HFF-Myc (cell line): ENCODE results near the gene CNFN.

ENCODE experiments used
- DNase-seq: peaks from one replicate; pipeline ENCODE4 v3.0.0-alpha.2; 2011; ENCODE audit warnings: low read depth; ENCODE audit errors: extremely low read depth
- H3K4me3 ChIP-seq: replicated peaks from 2 replicates; pipeline ENCODE4 v1.5.1; 2011; ENCODE audit warnings: low read depth, mild to moderate bottlenecking, control low read depth, low read length
- TF ChIP-seq, protein P1 (sequence below): IDR thresholded peaks from 2 replicates; pipeline ENCODE4 v1.5.1; 2012; ENCODE audit warnings: mild to moderate bottlenecking, low read depth, low read length, control low read depth; ENCODE audit errors: missing control alignments

Gene CNFN

GRCh38 chr19:42362342-42362741 lies 27.8 kb downstream of the CNFN start:
- no peak overlapping the region for H3K4me3 ChIP-seq
- TF ChIP-seq, protein P1, sequence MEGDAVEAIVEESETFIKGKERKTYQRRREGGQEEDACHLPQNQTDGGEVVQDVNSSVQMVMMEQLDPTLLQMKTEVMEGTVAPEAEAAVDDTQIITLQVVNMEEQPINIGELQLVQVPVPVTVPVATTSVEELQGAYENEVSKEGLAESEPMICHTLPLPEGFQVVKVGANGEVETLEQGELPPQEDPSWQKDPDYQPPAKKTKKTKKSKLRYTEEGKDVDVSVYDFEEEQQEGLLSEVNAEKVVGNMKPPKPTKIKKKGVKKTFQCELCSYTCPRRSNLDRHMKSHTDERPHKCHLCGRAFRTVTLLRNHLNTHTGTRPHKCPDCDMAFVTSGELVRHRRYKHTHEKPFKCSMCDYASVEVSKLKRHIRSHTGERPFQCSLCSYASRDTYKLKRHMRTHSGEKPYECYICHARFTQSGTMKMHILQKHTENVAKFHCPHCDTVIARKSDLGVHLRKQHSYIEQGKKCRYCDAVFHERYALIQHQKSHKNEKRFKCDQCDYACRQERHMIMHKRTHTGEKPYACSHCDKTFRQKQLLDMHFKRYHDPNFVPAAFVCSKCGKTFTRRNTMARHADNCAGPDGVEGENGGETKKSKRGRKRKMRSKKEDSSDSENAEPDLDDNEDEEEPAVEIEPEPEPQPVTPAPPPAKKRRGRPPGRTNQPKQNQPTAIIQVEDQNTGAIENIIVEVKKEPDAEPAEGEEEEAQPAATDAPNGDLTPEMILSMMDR: no peak
- no peak for DNase-seq

DNA sequence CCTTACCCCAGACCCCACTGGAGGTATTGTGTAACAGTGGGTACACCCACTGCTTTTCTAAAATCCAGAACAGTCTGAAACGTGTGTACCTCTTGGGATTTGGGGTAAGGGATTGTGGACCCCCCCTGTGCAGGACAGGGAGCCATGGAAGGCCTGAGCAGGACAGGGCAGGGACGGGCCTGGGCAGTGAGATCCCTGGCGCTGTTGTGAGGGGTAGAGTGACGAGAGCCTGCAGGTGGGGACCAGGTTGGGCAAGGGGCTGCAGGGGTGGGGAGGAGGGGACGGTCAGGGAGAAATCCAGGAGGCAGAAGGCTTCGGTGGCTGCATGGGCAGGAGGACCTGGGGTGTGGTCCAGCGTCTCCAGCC lies 28.6 kb downstream of the CNFN start:
- no peak for DNase-seq
- TF ChIP-seq, protein P1: no peak
- no peak overlapping the region for H3K4me3 ChIP-seq

GRCh38 chr19:42360787-42361544 lies 29.1 kb downstream of the CNFN start:
- no peak for DNase-seq
- TF ChIP-seq, protein P1: no peak
- no peak overlapping the region for H3K4me3 ChIP-seq

- TF ChIP-seq, protein P1: no peak
- DNase-seq: no peak
- no peak overlapping the region for H3K4me3 ChIP-seq
Observed at GRCh38 chr19:42357290-42357689, 32.8 kb downstream of the CNFN start.

- no peak overlapping the region for H3K4me3 ChIP-seq
- DNase-seq: no peak
- TF ChIP-seq, protein P1: no peak
Observed at GRCh38 chr19:42356686-42357085, 33.4 kb downstream of the CNFN start.

DNA sequence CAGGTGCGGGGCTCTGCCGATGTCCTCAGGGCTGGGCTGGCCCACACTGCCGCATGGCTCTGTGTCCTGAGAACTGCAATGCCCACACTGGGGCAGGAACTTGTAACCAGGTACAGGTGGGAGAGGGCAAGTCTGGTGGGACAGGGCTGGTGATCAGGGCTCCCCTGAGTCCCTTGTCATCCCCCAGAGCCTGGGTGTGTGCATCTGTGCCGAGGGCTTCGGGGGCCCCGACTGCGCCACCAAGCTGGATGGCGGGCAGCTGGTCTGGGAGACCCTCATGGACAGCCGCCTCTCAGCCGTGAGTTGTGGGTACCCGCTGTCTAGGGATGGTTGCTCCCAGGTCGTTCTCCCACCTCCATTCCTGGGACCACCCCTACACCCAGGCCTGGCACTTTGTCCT lies 34.2 kb downstream of the CNFN start:
- DNase-seq: no peak
- H3K4me3 ChIP-seq: no peak overlapping the region
- TF ChIP-seq, protein P1: no peak
